ENCODE measurements around the gene COX19. TPM values are rescaled to one million over a fixed set of nuclear protein-coding genes. Genes with fewer than 3 reads are reported as not detected.
A peak's percentile ranks its signal among the peaks of the same experiment; 100 is the strongest.
"Not testable (repeated sequence)": the region's sequence is repeated elsewhere in the genome, so short reads cannot be mapped to it uniquely, and the experiment has no call there.

Gene COX19
- total RNA-seq, 2 experiments from 2014 or later, result 16.8 to 18.2 TPM

DNA sequence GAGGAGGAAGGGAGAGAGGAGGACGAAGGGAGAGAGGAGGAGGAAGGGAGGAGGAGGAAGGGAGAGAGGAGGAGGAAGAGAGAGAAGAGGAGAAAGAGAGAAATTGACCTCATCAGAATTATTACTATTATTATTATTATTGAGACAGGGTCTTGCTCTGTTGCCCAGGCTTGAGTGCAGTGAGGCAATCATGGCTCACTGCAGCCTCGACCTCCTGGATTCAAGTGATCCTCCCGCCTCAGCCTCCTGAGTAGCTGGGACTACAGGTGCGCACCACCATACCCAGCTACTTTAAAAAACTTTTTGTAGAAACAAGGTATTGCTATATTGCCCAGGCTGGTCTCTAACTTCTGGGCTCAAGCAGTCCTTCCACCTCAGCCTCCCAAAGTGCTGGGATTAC lies 31.6 kb downstream of the COX19 start:
- H3K27ac Mint-ChIP-seq; H3K4me3 Mint-ChIP-seq; DNase-seq; H3K4me1 Mint-ChIP-seq (ENCODE audit: low read depth); H3K27me3 Mint-ChIP-seq (ENCODE audit: low read depth); CTCF ChIA-PET; H3K9me3 Mint-ChIP-seq (ENCODE audit: insufficient read depth); POLR2A ChIA-PET; ATAC-seq: not testable (repeated sequence)
- peaks cover 17% of the 10 kb centered on the region for H3K36me3 Mint-ChIP-seq (ENCODE audit: low read depth)

GRCh38 chr7:940599-941408 lies 34.5 kb downstream of the COX19 start:
- Mint-ChIP-seq H3K9me3 (ENCODE audit: insufficient read depth) (peaks cover 7% of the 10 kb centered on the region), H3K27ac (no peak overlapping the region), H3K4me1 (ENCODE audit: low read depth) (peaks cover 23% of the 10 kb centered on the region), H3K27me3 (ENCODE audit: low read depth) (peaks cover 4% of the 10 kb centered on the region), H3K4me3 (no peak overlapping the region), H3K36me3 (ENCODE audit: low read depth) (peaks cover 26% of the 10 kb centered on the region)
- POLR2A ChIA-PET, result interaction anchor here (0.6 kb wide), 1 partner anchor 350 kb away, joined by 3 read pairs; no protein-coding TSS in a partner anchor
- ATAC-seq, result no peak
- CTCF ChIA-PET, result interaction anchor here (1.3 kb wide), 1 partner anchor 11 kb away, joined by 3 read pairs; no protein-coding TSS in a partner anchor
- no peak for DNase-seq

DNA sequence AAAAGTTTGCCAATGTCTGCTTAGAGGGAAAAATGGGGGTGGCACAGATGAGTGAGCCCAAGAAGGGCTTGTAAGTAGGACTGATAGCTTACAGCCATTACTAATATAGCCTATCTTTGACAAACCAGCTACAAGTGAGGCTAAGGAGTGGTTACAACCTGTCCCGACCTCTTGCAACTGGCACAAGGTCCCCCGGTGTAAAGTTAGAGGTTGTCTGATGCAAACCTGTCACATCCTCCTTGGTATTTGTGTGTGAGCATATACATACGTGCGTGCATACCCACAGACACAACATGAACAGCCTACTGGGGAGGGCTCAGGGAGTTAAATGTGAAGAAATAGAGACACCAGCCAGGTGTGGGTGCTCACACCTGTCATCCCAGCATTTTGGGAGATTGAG lies 35.5 kb downstream of the COX19 start:
- H3K4me1 Mint-ChIP-seq (ENCODE audit: low read depth), result peaks cover 24% of the 10 kb centered on the region
- no peak for ATAC-seq
- ChIA-PET CTCF (no interaction called here), POLR2A (no interaction called here)
- peaks cover 26% of the 10 kb centered on the region for H3K36me3 Mint-ChIP-seq (ENCODE audit: low read depth)
- H3K27me3 Mint-ChIP-seq (ENCODE audit: low read depth), result peaks cover 4% of the 10 kb centered on the region
- H3K27ac Mint-ChIP-seq, result no peak overlapping the region
- H3K4me3 Mint-ChIP-seq, result no peak overlapping the region
- peaks cover 7% of the 10 kb centered on the region for H3K9me3 Mint-ChIP-seq (ENCODE audit: insufficient read depth)
- DNase-seq, result no peak

DNA sequence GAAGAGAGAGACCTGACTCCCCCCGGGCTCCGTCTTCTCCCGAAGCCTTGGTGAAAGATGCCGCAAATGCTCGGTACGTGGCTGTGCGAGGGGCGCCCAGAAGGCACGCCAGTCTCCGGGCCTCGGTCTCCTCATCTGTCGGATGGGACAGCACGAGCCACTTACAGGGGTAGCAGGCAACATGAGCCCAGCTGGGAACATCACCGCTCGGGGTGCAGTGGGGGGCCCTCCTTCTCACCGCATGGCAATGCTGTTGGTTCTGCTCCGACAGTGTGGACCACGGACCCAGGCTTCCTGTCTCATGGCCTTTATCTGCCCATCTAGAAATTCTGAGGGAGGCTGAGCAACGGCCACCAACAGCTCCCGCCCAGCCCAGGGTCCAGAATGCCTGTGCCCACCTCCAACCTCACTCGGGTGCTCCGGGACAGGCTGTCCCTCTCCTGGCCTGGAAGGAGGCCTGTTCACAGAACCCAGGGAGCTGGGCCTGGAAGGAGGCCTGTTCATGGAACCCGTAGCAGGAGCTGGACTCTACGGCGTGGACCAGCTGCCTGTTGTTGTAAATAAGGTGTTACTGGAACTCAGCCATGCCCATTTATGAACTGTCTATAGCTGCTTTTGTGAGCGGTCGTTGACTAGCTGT lies 36.7 kb downstream of the COX19 start:
- CTCF ChIA-PET, result no interaction called here
- H3K27ac Mint-ChIP-seq, result no peak overlapping the region

DNA sequence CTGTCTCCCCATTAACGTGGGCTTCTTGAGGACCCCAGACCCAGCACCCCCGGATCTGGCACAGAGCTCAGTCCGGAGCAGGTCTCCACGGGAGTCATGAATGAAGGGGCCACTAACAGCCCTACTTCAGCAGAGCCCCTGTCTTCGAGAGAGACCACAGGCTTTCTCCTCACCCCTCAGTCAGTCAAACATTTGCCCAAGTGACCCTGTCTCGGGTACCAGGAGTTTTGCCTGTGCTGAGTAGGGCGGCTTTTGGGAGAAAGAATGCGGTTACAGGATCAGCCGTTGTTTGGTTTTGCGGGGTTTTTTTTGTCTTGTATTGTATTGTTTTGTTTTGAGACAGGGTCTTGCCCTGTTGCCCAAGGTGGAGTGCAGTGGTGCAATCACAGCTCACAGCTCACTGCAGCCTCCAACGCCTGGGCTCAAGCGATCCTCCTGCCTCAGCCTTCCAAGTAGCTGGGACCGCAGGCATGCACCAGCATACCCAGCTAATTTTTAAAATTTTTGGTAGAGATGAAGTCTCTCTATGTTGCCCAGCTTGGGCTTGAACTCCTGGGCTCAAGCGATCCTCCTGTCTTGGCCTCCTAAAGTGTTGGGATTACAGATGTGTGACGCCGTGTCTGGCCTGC lies 37.4 kb downstream of the COX19 start:
- DNase-seq (no peak), ATAC-seq (no peak)
- Mint-ChIP-seq H3K9me3 (ENCODE audit: insufficient read depth) (peaks cover 7% of the 10 kb centered on the region), H3K4me3 (no peak overlapping the region), H3K27ac (no peak overlapping the region), H3K4me1 (ENCODE audit: low read depth) (peaks cover 24% of the 10 kb centered on the region), H3K27me3 (ENCODE audit: low read depth) (peaks cover 4% of the 10 kb centered on the region), H3K36me3 (ENCODE audit: low read depth) (peaks cover 26% of the 10 kb centered on the region)
- POLR2A ChIA-PET, result interaction anchor here (1.8 kb wide), 1 partner anchor 14 kb away, joined by 6 read pairs; no protein-coding TSS in a partner anchor
- CTCF ChIA-PET, result no interaction called here

More for the DNA sequence above, 36.7 kb downstream of the COX19 start:
- no peak for ATAC-seq
- no peak for DNase-seq
- H3K27me3 Mint-ChIP-seq (ENCODE audit: low read depth), result peaks cover 4% of the 10 kb centered on the region
- POLR2A ChIA-PET, result interaction anchor here (1.8 kb wide), 1 partner anchor 15 kb away, joined by 6 read pairs; no protein-coding TSS in a partner anchor
- peaks cover 24% of the 10 kb centered on the region for H3K4me1 Mint-ChIP-seq (ENCODE audit: low read depth)
- H3K36me3 Mint-ChIP-seq (ENCODE audit: low read depth), result peaks cover 26% of the 10 kb centered on the region
- H3K4me3 Mint-ChIP-seq, result no peak overlapping the region
- peaks cover 7% of the 10 kb centered on the region for H3K9me3 Mint-ChIP-seq (ENCODE audit: insufficient read depth)

GRCh38 chr7:936386-937054 lies 38.8 kb downstream of the COX19 start:
- H3K27ac Mint-ChIP-seq, result peak overlapping the region; percentile 66
- ChIA-PET CTCF (no interaction called here), POLR2A (no interaction called here)
- peaks cover 20% of the 10 kb centered on the region for H3K4me1 Mint-ChIP-seq (ENCODE audit: low read depth)
- H3K27me3 Mint-ChIP-seq (ENCODE audit: low read depth), result no peaks in the 10 kb centered on the region
- H3K36me3 Mint-ChIP-seq (ENCODE audit: low read depth), result peaks cover 20% of the 10 kb centered on the region
- DNase-seq, result peak; percentile 44
- no peak overlapping the region for H3K4me3 Mint-ChIP-seq
- ATAC-seq, result peak; percentile 71
- H3K9me3 Mint-ChIP-seq (ENCODE audit: insufficient read depth), result peaks cover 3% of the 10 kb centered on the region

- peaks cover 20% of the 10 kb centered on the region for H3K36me3 Mint-ChIP-seq (ENCODE audit: low read depth)
- H3K9me3 Mint-ChIP-seq (ENCODE audit: insufficient read depth), result no peaks in the 10 kb centered on the region
- H3K4me1 Mint-ChIP-seq (ENCODE audit: low read depth), result peaks cover 20% of the 10 kb centered on the region
- H3K27me3 Mint-ChIP-seq (ENCODE audit: low read depth), result no peaks in the 10 kb centered on the region
- no peak for DNase-seq
- POLR2A ChIA-PET, result no interaction called here
- CTCF ChIA-PET, result no interaction called here
- ATAC-seq, result no peak
- H3K4me3 Mint-ChIP-seq, result no peak overlapping the region
- peak overlapping the region; percentile 66 for H3K27ac Mint-ChIP-seq
Measured at GRCh38 chr7:935874-936385, 39.4 kb downstream of the COX19 start.

DNA sequence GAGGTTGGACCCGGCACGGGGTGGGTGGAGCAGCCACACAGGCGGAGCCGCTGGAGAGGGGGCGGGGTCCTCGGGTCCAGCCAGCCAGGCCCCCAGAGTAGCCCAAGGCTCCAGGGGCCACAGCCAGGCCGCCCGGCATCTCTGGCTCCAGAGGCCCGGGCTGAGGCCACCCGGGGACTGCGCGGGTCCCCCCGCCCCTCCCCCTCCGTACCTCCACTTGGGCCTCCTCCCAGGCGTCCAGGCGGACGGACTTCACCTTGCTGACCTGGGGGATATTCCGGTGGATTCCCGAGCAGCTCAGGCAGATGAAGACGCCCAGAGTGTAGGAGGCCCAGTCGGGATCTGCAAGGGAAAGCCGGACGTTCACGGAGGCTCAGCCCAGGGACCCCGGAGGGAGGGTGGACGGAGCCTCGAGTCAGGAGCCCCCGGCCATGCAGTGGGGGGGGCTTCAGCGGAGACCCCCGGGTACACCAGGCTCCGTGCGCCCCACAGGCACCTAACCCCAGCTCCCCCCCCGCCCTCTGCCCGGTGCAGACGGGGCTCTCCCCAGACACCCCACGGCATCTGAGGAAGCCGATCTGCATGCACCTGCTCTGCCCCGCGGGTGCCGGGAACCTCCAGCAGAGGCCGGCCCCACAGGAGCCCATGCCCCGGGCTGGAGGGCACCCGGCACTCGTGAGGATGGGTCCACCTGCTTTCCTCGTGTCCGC lies 40.0 kb downstream of the COX19 start:
- DNase-seq, result no peak
- no peak for ATAC-seq
- CTCF ChIA-PET, result no interaction called here
- POLR2A ChIA-PET, result no interaction called here
- Mint-ChIP-seq H3K27ac (no peak overlapping the region), H3K4me3 (no peak overlapping the region), H3K9me3 (ENCODE audit: insufficient read depth) (no peaks in the 10 kb centered on the region), H3K27me3 (ENCODE audit: low read depth) (no peaks in the 10 kb centered on the region), H3K36me3 (ENCODE audit: low read depth) (peaks cover 17% of the 10 kb centered on the region), H3K4me1 (ENCODE audit: low read depth) (peaks cover 18% of the 10 kb centered on the region)

DNA sequence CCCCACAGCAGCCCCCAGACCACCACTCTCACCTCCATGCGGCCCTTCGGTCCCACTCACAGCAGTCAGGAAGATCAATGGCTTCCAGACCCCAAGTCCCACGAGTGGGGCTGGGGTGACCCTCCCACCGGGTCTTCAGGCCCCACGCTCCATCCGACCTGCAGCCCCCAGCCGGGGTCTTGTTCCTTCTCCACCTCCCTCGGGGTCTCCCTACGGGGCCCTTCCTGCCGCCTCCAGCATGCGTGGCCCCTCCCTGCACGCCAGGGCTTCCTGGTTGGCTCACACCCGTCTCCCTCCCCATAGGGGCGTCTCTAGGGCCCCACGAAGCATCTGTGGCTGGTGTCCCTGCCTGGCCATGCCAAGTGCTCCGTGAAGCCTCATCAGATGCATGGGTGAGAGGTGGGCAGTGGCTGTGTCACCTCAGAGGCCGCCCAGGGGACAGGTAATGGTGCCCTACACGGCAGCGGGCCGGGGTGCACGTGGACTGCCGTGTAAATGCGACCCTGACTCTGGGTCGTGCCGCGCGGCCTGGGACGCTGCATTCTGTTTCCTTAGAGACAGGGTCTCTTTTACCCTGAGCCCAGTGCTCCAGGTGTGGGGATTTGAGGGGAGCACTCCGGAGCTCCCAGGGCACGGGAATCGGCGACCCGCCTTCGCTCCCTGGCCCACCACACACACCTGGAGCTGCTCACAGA lies 40.7 kb downstream of the COX19 start:
- no peak overlapping the region for H3K27ac Mint-ChIP-seq
- peaks cover 13% of the 10 kb centered on the region for H3K36me3 Mint-ChIP-seq (ENCODE audit: low read depth)
- H3K27me3 Mint-ChIP-seq (ENCODE audit: low read depth), result no peaks in the 10 kb centered on the region
- H3K4me1 Mint-ChIP-seq (ENCODE audit: low read depth), result peaks cover 22% of the 10 kb centered on the region
- H3K9me3 Mint-ChIP-seq (ENCODE audit: insufficient read depth), result no peaks in the 10 kb centered on the region
- ChIA-PET POLR2A (no interaction called here), CTCF (no interaction called here)
- DNase-seq (no peak), ATAC-seq (no peak)
- no peak overlapping the region for H3K4me3 Mint-ChIP-seq

DNA sequence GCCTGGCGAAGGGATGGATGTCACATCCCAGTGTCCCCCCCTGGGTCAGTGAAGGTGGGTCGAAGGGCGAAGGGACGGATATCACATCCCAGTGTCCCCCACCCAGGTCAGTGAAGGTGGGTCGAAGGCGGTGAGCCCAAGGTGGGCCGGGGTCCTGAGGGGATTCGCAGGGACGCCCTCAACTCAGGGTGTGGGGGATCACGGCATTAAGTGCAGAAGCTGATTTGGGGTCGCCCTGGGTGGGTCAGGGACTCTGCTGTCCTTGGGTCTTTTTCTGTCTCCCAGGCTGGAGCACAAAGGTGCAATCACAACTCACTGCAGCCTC lies 42.7 kb downstream of the COX19 start:
- ATAC-seq, result no peak
- DNase-seq, result no peak
- POLR2A ChIA-PET, result no interaction called here
- Mint-ChIP-seq H3K27me3 (ENCODE audit: low read depth) (no peaks in the 10 kb centered on the region), H3K27ac (no peak overlapping the region), H3K4me1 (ENCODE audit: low read depth) (peaks cover 26% of the 10 kb centered on the region), H3K4me3 (no peak overlapping the region), H3K9me3 (ENCODE audit: insufficient read depth) (no peaks in the 10 kb centered on the region), H3K36me3 (ENCODE audit: low read depth) (peaks cover 13% of the 10 kb centered on the region)
- CTCF ChIA-PET, result no interaction called here
